ENCODE data around the gene TRIM2. TPM values are rescaled to one million over a fixed set of nuclear protein-coding genes. Genes with fewer than 3 reads are reported as not detected.

Gene TRIM2
- total and polyA plus RNA-seq, 4 donors: 3.4 to 15.5 (median 8.9) TPM

- no peaks in the 10 kb centered on the region for H3K9me3 ChIP-seq (ENCODE audit: control insufficient read depth in 4 of 4, low read length in 3 of 4)
- no peaks in the 10 kb centered on the region for H3K27me3 ChIP-seq (ENCODE audit: control insufficient read depth in 4 of 4, insufficient read depth in 4 of 4, low read length in 3 of 4)
- no peak for DNase-seq (ENCODE audit: low spot score)
- TF ChIP-seq FOXA2 (IDR thresholded peaks at IDR 0.05) (no peak), ZBTB33 (IDR thresholded peaks at IDR 0.05) (no peak), CTCF (IDR thresholded peaks at IDR 0.05; ENCODE audit: low read depth, low read length, missing input control) (no peak), YY1 (IDR thresholded peaks at IDR 0.05) (no peak), TAF1 (conservative IDR thresholded peaks at IDR 0.05) (no peak), SP1 (IDR thresholded peaks at IDR 0.05) (no peak), HNF4A (conservative IDR thresholded peaks at IDR 0.05) (no peak), ATF3 (IDR thresholded peaks at IDR 0.05) (no peak), EGR1 (IDR thresholded peaks at IDR 0.05; ENCODE audit: low read depth in 2 of 2) (no peak), RAD21 (IDR thresholded peaks at IDR 0.05) (no peak), NR2F2 (IDR thresholded peaks at IDR 0.05) (no peak), GABPA (IDR thresholded peaks at IDR 0.05 in 1 of 2, conservative IDR thresholded peaks at IDR 0.05 in 1 of 2) (no peak), JUND (IDR thresholded peaks at IDR 0.05) (no peak), FOXA1 (IDR thresholded peaks at IDR 0.05) (no peak), HNF4G (IDR thresholded peaks at IDR 0.05) (no peak), REST (IDR thresholded peaks at IDR 0.05) (no peak)
- no peak overlapping the region for H3K27ac ChIP-seq (ENCODE audit: low read depth in 1 of 2, low read length in 2 of 2)
- 93% methylated on average over 7 of the region's 7 CpGs for WGBS
- peaks cover 2 to 12% (median 8%) of the 10 kb centered on the region in 4 donors for H3K4me1 ChIP-seq (ENCODE audit: control insufficient read depth in 4 of 4, insufficient read depth in 4 of 4, low read length in 3 of 4)
- H3K9ac ChIP-seq (ENCODE audit: low read depth in 1 of 2, low read length in 2 of 2): no peak overlapping the region
- no peak overlapping the region for H3K4me3 ChIP-seq (ENCODE audit: low read depth in 1 of 3, low read length in 3 of 3)
- H3K36me3 ChIP-seq (ENCODE audit: control insufficient read depth in 4 of 4, insufficient read depth in 3 of 4, low read depth in 1 of 4, low read length in 3 of 4): no peaks in the 10 kb centered on the region
These were observed 23.3 kb downstream of the TRIM2 start for GRCh38 chr4:153227469-153228075.

Measured in liver (tissue), 9 donors.